Measurements from ENCODE around the gene TLK2.

GRCh38 chr17:62580947-62581346 lies 102.3 kb downstream of the TLK2 start:
- TF ChIP-seq JUNB (IDR thresholded peaks at IDR 0.05; ENCODE audit: unreplicated experiment) (no peak), CTCF (conservative IDR thresholded peaks at IDR 0.05; ENCODE audit: low read depth in 2 of 2) (no peak), CREB1 (CRISPR knock-in tag; IDR thresholded peaks at IDR 0.05; ENCODE audit: low read depth) (no peak), EZH2phosphoT487 (IDR thresholded peaks at IDR 0.05; ENCODE audit: unreplicated experiment) (no peak)
